MM.1S (cell line): ENCODE results near the gene PARK7.

Experiments
- DNase-seq: peaks from one replicate; pipeline ENCODE4 v3.0.0-alpha.2; 2015
- H2AFZ ChIP-seq: fragments of 300-600 bp; sonication (generic); 2 replicates; pipeline ENCODE4 v1.6.0; 2016; ENCODE audit warnings: antibody characterized with exemption, low read length
- H3F3A ChIP-seq: fragments of 300-600 bp; sonication (generic); 2 replicates; pipeline ENCODE4 v1.6.1; 2016; ENCODE audit warnings: mild to moderate bottlenecking, antibody characterized with exemption, low read length, moderate library complexity, mixed read lengths; ENCODE audit not compliant: insufficient read depth
- H3K27ac ChIP-seq: fragments of 300-600 bp; sonication (generic); 2 replicates; pipeline ENCODE4 v1.5.1; 2016; ENCODE audit warnings: mild to moderate bottlenecking, low read length
- H3K27me3 ChIP-seq: fragments of 300-600 bp; sonication (generic); replicated peaks from 2 replicates; pipeline ENCODE4 v1.6.0; 2016; ENCODE audit warnings: low read length; ENCODE audit not compliant: insufficient read depth
- H3K36me3 ChIP-seq: fragments of 300-600 bp; sonication (generic); replicated peaks from 2 replicates; pipeline ENCODE4 v1.6.1; 2016; ENCODE audit warnings: mild to moderate bottlenecking, low read length, mixed read lengths; ENCODE audit not compliant: insufficient read depth
- H3K4me1 ChIP-seq: fragments of 300-600 bp; sonication (generic); 2 replicates; pipeline ENCODE4 v1.6.1; 2016; ENCODE audit warnings: low read length, mixed read lengths
- H3K4me2 ChIP-seq: fragments of 300-600 bp; sonication (generic); 2 replicates; pipeline ENCODE4 v1.6.0; 2016; ENCODE audit warnings: low read depth, low read length
- H3K4me3 ChIP-seq: fragments of 300-600 bp; sonication (generic); 2 replicates; pipeline ENCODE4 v1.5.1; 2016; ENCODE audit warnings: low read length, mixed read lengths
- H3K79me2 ChIP-seq: fragments of 300-600 bp; sonication (generic); 2 replicates; pipeline ENCODE4 v1.6.1; 2016; ENCODE audit warnings: mixed run types, low read length, mixed read lengths
- H3K9ac ChIP-seq: fragments of 300-600 bp; sonication (generic); 2 replicates; pipeline ENCODE4 v1.6.1; 2016; ENCODE audit warnings: low read length, mixed read lengths
- H3K9me2 ChIP-seq: fragments of 300-600 bp; sonication (generic); replicated peaks from 2 replicates; pipeline ENCODE4 v1.6.1; 2016; ENCODE audit warnings: mild to moderate bottlenecking, low read length, mixed read lengths; ENCODE audit not compliant: insufficient read depth
- H3K9me3 ChIP-seq: fragments of 300-600 bp; sonication (generic); replicated peaks from 2 replicates; pipeline ENCODE4 v1.6.1; 2016; ENCODE audit warnings: mild to moderate bottlenecking, low read length, mixed read lengths; ENCODE audit not compliant: insufficient read depth
- H4K20me1 ChIP-seq: fragments of 300-600 bp; sonication (generic); 2 replicates; pipeline ENCODE4 v1.6.1; 2016; ENCODE audit warnings: mild to moderate bottlenecking, low read length, moderate library complexity, mixed read lengths; ENCODE audit not compliant: insufficient read depth
- CTCF ChIP-seq: fragments of 300-600 bp; sonication (generic); IDR thresholded peaks from 2 replicates; pipeline ENCODE4 v1.5.1; 2016; ENCODE audit warnings: antibody characterized with exemption, low read length, mixed read lengths
- EZH2 ChIP-seq: fragments of 300-600 bp; sonication (generic); optimal IDR thresholded peaks from 2 replicates; pipeline ENCODE3; 2017; ENCODE audit warnings: low read depth, mild to moderate bottlenecking, antibody characterized with exemption, low read length, mixed read lengths
- EZH2phosphoT487 ChIP-seq: fragments of 300-600 bp; sonication (generic); IDR thresholded peaks from 2 replicates; pipeline ENCODE4 v1.6.1; 2018; ENCODE audit warnings: antibody characterized with exemption, low read length

Gene PARK7

GRCh38 chr1:7970246-7970645, 8.7 kb downstream of the PARK7 start:
- Histone ChIP-seq H4K20me1 (no peaks in the 10 kb centered on the region), H3K27me3 (no peaks in the 10 kb centered on the region), H3K9me3 (no peaks in the 10 kb centered on the region), H3K27ac (no peak overlapping the region), H3K79me2 (peaks cover 17% of the 10 kb centered on the region), H3K4me2 (no peak overlapping the region), H3K9me2 (no peaks in the 10 kb centered on the region), H3K9ac (no peak overlapping the region), H2AFZ (no peak overlapping the region), H3K4me1 (no peaks in the 10 kb centered on the region), H3K4me3 (no peak overlapping the region), H3K36me3 (0 out of 2 replicates have a peak, but pooled peaks cover 10% of the 10 kb centered on the region), H3F3A (no peaks in the 10 kb centered on the region)
- no peak for TF ChIP-seq EZH2phosphoT487
- no peak for TF ChIP-seq CTCF
- no peak for TF ChIP-seq EZH2
- no peak for DNase-seq

GRCh38 chr1:7971024-7971423, 9.5 kb downstream of the PARK7 start:
- H3F3A ChIP-seq: no peaks in the 10 kb centered on the region
- no peaks in the 10 kb centered on the region for H3K27me3 ChIP-seq
- H3K4me2 ChIP-seq: no peak overlapping the region
- no peak for TF ChIP-seq CTCF
- no peak for TF ChIP-seq EZH2
- TF ChIP-seq EZH2phosphoT487: no peak
- no peaks in the 10 kb centered on the region for H4K20me1 ChIP-seq
- no peak for DNase-seq
- H3K79me2 ChIP-seq: peaks cover 11% of the 10 kb centered on the region
- H3K36me3 ChIP-seq: 0 out of 2 replicates have a peak, but pooled peaks cover 6% of the 10 kb centered on the region
- no peak overlapping the region for H2AFZ ChIP-seq
- no peak overlapping the region for H3K9ac ChIP-seq
- H3K27ac ChIP-seq: no peak overlapping the region
- H3K4me1 ChIP-seq: no peaks in the 10 kb centered on the region
- H3K9me2 ChIP-seq: no peaks in the 10 kb centered on the region
- H3K4me3 ChIP-seq: no peak overlapping the region
- H3K9me3 ChIP-seq: no peaks in the 10 kb centered on the region

GRCh38 chr1:7972285-7972684, 10.8 kb downstream of the PARK7 start:
- Histone ChIP-seq H4K20me1 (no peaks in the 10 kb centered on the region), H3K27me3 (no peaks in the 10 kb centered on the region), H3K9me3 (no peaks in the 10 kb centered on the region), H3K36me3 (0 out of 2 replicates have a peak, but pooled peaks cover 6% of the 10 kb centered on the region), H2AFZ (no peak overlapping the region), H3K4me3 (no peak overlapping the region), H3K9me2 (no peaks in the 10 kb centered on the region), H3K79me2 (peaks cover 4% of the 10 kb centered on the region), H3K4me1 (no peaks in the 10 kb centered on the region), H3K4me2 (no peak overlapping the region), H3K9ac (no peak overlapping the region), H3K27ac (no peak overlapping the region), H3F3A (no peaks in the 10 kb centered on the region)
- no peak for DNase-seq
- TF ChIP-seq CTCF (no peak), EZH2 (no peak), EZH2phosphoT487 (no peak)
